HG02840 (cell line): ENCODE results near the gene COLEC11.

ENCODE experiments used
- ATAC-seq: cut with Tn5 transposase; IDR thresholded peaks from one replicate; pipeline ENCODE4 v1.9.1; 2021; ENCODE audit warnings: mild to moderate bottlenecking, moderate library complexity, moderate number of reproducible peaks; ENCODE audit not compliant: unreplicated experiment, low FRiP score

COLEC11 gene

GRCh38 chr2:3584608-3585260 is 10.2 kb upstream of the COLEC11 start:
- no peak for ATAC-seq

GRCh38 chr2:3585261-3586109 is 9.4 kb upstream of the COLEC11 start:
- ATAC-seq: no peak

GRCh38 chr2:3586220-3586619 is 8.7 kb upstream of the COLEC11 start:
- ATAC-seq: no peak

- no peak for ATAC-seq
These were observed 7.9 kb upstream of the COLEC11 start for GRCh38 chr2:3587021-3587420.

- no peak for ATAC-seq
These were observed 7.5 kb upstream of the COLEC11 start for GRCh38 chr2:3587432-3587831.

- no peak for ATAC-seq
These were observed 6.8 kb upstream of the COLEC11 start for GRCh38 chr2:3588084-3588483.

- no peak for ATAC-seq
These were observed 5.8 kb upstream of the COLEC11 start for GRCh38 chr2:3589086-3589485.

GRCh38 chr2:3595404-3595803 is 492 bp downstream of the COLEC11 start:
- ATAC-seq: no peak

GRCh38 chr2:3595985-3596384 is 1.1 kb downstream of the COLEC11 start:
- ATAC-seq: peak; percentile 63

- ATAC-seq: no peak
These were observed 2.0 kb downstream of the COLEC11 start for GRCh38 chr2:3596901-3597417.

GRCh38 chr2:3597567-3597966 is 2.7 kb downstream of the COLEC11 start:
- no peak for ATAC-seq

- ATAC-seq: no peak
These were observed 3.4 kb downstream of the COLEC11 start for GRCh38 chr2:3598197-3598910.

GRCh38 chr2:3598912-3599854 is 4.3 kb downstream of the COLEC11 start:
- no peak for ATAC-seq

- ATAC-seq: no peak
These were observed 5.4 kb downstream of the COLEC11 start for GRCh38 chr2:3600256-3600855.

GRCh38 chr2:3601561-3602271 is 6.8 kb downstream of the COLEC11 start:
- no peak for ATAC-seq

GRCh38 chr2:3602553-3603339 is 7.8 kb downstream of the COLEC11 start:
- no peak for ATAC-seq

- ATAC-seq: no peak
These were observed 8.8 kb downstream of the COLEC11 start for GRCh38 chr2:3603536-3604206.
